Activated naive CD4-positive, alpha-beta T cell treated with anti-CD3 and anti-CD28 coated beads for 36 hours (primary cell): ENCODE measurements around the gene PTRH1. TPM values are rescaled to one million over a fixed set of nuclear protein-coding genes. Genes with fewer than 3 reads are reported as not detected.

Experiments
- CTCF ChIA-PET: fragments of 350-600 bp; sonication (Branson Sonifier 250); formaldehyde crosslinking; loops from one replicate; lab custom pipeline; 2021; ENCODE audit warnings: antibody characterized with exemption; lab: Charles Lee
- DNase-seq: peaks from one replicate; pipeline ENCODE4 v3.0.0-alpha.2; 2020
- H3K27ac Mint-ChIP-seq: one replicate; pipeline ENCODE4 v1.8.0; 2021; ENCODE audit warnings: mild to moderate bottlenecking, mixed read lengths
- H3K27me3 Mint-ChIP-seq: one replicate; pipeline ENCODE4 v1.8.0; 2021; ENCODE audit warnings: low read depth, mixed read lengths
- H3K36me3 Mint-ChIP-seq: one replicate; pipeline ENCODE4 v1.8.0; 2021; ENCODE audit warnings: low read depth, mixed read lengths
- H3K4me1 Mint-ChIP-seq: one replicate; pipeline ENCODE4 v1.8.0; 2021; ENCODE audit warnings: low read depth, mixed read lengths
- H3K4me3 Mint-ChIP-seq: one replicate; pipeline ENCODE4 v1.8.0; 2021; ENCODE audit warnings: mild to moderate bottlenecking, moderate library complexity, mixed read lengths
- H3K9me3 Mint-ChIP-seq: one replicate; pipeline ENCODE4 v1.8.0; 2021; ENCODE audit warnings: mixed read lengths
- intact Hi-C: fragments of 100-400 bp; cut with micrococcal nuclease; formaldehyde crosslinking; loops from one replicate; pipeline ENCODE4 v1.15.1; 2023
- total RNA-seq, 2 experiments: library from RNA; stranded (reverse); gene quantifications; one replicate each; pipeline ENCODE4 v1.2.3, GENCODE V29; 2021

PTRH1 gene
- total RNA-seq, 2 experiments from 2014 or later, result 23.3 to 24.1 TPM

DNA sequence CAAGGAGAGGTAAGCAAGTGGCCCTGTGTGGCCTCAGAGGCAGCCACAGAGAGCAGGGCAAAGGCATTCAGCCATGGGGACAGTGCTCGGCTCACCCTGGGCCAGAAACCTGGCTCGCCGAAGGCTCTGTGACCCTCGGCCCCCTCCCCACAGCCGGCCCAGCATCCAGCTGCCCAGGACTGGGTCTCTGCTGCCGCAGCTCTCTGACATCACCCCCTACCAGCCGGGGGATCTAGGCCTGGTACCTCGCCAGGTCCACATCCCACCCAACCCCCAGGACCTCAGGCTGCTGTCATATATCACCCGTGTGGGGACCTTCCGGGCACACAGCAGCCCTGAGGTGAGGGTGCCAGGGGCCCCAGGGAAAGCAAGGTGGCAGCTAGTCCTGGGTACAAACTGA is 2.6 kb downstream of the PTRH1 start:
- Mint-ChIP-seq H3K9me3 (no peaks in the 10 kb centered on the region), H3K4me1 (peaks cover 28% of the 10 kb centered on the region), H3K4me3 (no peak overlapping the region), H3K27ac (no peak overlapping the region), H3K27me3 (no peaks in the 10 kb centered on the region), H3K36me3 (peaks cover 2% of the 10 kb centered on the region)
- CTCF ChIA-PET, result no interaction called here
- no peak for DNase-seq
- intact Hi-C loops, result no loop called here

DNA sequence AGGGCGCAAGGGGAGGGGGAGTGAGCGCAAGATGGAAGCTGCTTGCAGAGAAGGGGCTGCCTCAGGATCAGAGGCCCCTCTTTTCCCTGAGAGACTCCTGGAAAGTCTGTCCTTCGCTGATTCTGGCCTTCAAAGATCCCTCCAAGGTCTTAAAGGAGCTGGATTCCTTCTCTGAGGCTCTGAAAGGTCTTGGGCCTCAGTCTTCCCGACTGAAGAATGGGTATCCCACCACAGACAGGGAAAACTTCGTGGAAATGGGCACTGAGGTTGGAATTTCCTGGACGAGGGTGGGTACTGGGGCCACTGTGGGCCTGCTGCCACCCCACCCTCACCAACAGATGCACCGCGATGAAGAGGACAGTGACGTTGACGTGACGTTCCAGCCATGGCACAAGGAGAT is 3.1 kb downstream of the PTRH1 start:
- no peak overlapping the region for H3K27ac Mint-ChIP-seq
- H3K4me3 Mint-ChIP-seq, result no peak overlapping the region
- CTCF ChIA-PET, result no interaction called here
- H3K4me1 Mint-ChIP-seq, result peaks cover 32% of the 10 kb centered on the region
- intact Hi-C loops, result no loop called here
- H3K36me3 Mint-ChIP-seq, result peaks cover 2% of the 10 kb centered on the region
- H3K27me3 Mint-ChIP-seq, result no peaks in the 10 kb centered on the region
- no peak for DNase-seq
- H3K9me3 Mint-ChIP-seq, result no peaks in the 10 kb centered on the region

DNA sequence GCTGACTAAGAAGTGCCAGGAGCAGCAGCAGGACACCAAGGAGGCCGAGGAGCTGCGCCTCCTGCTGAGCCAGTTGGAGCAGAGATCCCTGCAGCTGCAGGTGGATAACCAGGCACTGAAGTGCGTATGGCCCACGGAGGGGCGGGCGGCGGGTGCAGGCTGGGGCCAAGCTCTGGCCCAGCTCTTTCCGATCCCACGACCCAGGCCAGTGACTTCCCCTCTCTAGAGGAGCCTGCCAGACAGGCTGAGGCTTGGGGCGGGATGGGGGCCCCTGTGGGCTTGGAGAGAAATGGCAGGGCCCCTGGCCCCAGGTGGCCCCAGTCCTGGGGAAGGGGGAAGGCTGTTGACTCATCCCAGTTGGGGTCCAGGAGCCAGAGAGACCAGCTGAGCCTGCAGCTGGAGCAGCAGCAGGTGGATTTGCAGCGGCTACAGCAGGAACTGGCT is 3.6 kb downstream of the PTRH1 start:
- Mint-ChIP-seq H3K27ac (no peak overlapping the region), H3K27me3 (no peaks in the 10 kb centered on the region), H3K4me1 (peaks cover 36% of the 10 kb centered on the region), H3K9me3 (no peaks in the 10 kb centered on the region), H3K36me3 (peaks cover 2% of the 10 kb centered on the region), H3K4me3 (no peak overlapping the region)
- no peak for DNase-seq
- intact Hi-C loops, result no loop called here
- CTCF ChIA-PET, result interaction anchor here (0.6 kb wide), 1 partner anchor 462 kb away, joined by 3 read pairs; no protein-coding TSS in a partner anchor

DNA sequence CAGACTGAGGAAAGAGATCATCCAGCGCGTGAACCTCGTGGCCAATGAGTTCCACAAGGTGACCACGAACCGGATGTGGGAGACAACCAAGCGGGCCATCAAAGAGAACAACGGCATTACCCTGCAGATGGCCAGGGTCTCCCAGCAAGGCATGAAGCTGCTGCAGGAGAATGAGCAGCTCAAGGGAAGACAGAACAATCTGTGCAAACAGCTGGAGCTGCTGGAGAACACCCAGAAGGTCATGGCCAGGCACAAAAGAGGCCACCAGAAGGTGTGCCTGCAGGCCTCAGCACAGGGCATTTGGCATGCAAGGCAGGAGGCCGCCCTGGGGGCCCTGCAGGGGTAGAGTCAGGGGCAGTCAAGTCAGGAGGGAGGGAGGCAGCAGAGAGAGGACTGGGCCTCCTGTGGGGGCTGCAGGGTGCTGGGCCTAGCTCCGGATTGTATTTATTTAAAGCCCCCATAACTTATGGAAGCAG is 4.2 kb downstream of the PTRH1 start:
- DNase-seq, result no peak
- H3K36me3 Mint-ChIP-seq, result peaks cover 2% of the 10 kb centered on the region
- H3K27me3 Mint-ChIP-seq, result no peaks in the 10 kb centered on the region
- H3K27ac Mint-ChIP-seq, result no peak overlapping the region
- H3K4me3 Mint-ChIP-seq, result no peak overlapping the region
- H3K4me1 Mint-ChIP-seq, result peaks cover 35% of the 10 kb centered on the region
- H3K9me3 Mint-ChIP-seq, result no peaks in the 10 kb centered on the region
- CTCF ChIA-PET, result interaction anchor here (0.6 kb wide), 1 partner anchor 463 kb away, joined by 3 read pairs; no protein-coding TSS in a partner anchor
- intact Hi-C loops, result no loop called here

DNA sequence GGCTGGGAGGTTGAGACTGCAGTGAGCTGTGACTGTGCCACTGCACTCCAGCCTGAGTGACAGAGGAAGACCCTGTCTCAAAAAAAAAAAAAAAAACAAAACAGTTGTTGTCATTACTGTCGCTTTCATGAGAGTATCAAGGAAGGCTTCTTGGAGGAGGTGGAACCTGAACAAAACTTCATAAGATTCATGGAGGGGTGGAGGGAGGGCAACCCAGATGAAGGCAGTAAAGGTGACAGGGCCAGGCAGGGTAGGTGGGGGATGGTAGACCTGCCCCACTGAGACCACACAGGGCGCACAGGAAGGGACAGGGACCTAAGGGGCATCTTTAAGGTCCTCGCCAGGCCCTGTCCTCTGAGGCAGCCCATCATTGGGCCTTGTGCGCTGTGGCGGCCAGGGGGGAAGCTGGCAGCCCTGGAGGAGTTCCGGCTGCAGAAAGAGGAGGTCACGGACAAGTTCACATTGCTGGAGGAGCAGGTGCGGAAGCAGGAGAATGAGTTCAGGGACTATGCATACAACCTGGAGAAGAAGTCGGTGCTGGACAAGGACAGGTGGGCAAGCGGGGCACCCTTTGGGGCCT is 5.2 kb downstream of the PTRH1 start:
- no peaks in the 10 kb centered on the region for H3K36me3 Mint-ChIP-seq
- no peak for DNase-seq
- no peak overlapping the region for H3K27ac Mint-ChIP-seq
- H3K4me1 Mint-ChIP-seq, result peaks cover 30% of the 10 kb centered on the region
- intact Hi-C loops, result no loop called here
- no peaks in the 10 kb centered on the region for H3K27me3 Mint-ChIP-seq
- H3K9me3 Mint-ChIP-seq, result no peaks in the 10 kb centered on the region
- CTCF ChIA-PET, result interaction anchor here (1.9 kb wide), 1 partner anchor 25 kb away, joined by 9 read pairs; the partner anchor contains the start of gene TOR2A
- H3K4me3 Mint-ChIP-seq, result no peak overlapping the region

DNA sequence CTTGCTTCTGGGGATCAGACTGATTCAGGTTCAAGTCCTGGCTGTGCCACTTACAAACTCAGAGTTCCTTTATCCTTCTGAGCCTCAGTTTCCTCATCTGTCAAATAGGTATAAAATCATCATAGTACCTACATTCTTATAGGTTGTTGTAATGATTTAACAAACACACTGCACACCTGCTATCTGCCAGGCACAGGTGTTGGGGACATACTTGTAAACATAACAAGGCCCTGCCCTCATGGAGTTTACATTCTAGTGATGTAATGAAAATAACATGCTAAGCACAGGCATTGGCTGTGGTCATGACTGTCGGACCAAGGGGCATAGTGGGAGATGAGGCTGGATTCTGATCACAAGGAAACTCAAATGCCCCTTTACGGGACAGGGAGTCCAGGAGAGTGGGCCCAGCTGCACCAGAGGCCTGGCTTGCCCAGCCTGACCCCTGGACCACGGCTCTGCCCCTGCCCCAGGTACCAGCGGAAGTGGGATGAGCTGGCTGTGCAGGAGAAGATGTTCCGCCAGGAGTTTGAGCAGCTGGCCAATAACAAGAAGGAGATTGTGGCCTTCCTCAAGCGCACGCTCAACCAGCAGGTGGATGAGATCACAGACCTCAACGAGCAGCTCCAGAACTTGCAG is 6.4 kb downstream of the PTRH1 start:
- CTCF ChIA-PET, result interaction anchor here (1.9 kb wide), 1 partner anchor 26 kb away, joined by 9 read pairs; the partner anchor contains the start of gene TOR2A
- no peaks in the 10 kb centered on the region for H3K36me3 Mint-ChIP-seq
- intact Hi-C loops, result no loop called here
- H3K27me3 Mint-ChIP-seq, result no peaks in the 10 kb centered on the region
- H3K4me3 Mint-ChIP-seq, result no peak overlapping the region
- DNase-seq, result no peak
- H3K9me3 Mint-ChIP-seq, result no peaks in the 10 kb centered on the region
- peaks cover 26% of the 10 kb centered on the region for H3K4me1 Mint-ChIP-seq
- H3K27ac Mint-ChIP-seq, result no peak overlapping the region

DNA sequence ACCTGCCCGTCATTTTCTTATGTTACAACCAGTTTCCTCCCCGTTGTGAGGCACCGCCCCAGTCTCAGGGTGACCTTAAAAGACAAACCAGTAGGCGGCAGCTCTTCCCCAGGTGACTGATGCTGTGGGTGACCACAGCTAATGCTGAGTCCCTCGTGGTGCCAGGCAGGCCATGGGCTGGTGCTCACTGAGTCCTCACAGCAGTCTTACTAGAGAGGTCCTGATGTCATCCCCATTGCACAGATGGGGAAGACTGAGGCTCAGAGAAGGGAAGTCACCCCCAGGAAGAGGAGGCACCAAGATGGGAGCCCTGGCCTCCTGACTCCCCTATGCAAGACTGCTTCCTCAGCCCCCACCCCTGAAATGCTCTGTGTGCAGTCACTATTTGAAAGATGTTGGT is 7.7 kb downstream of the PTRH1 start:
- H3K27ac Mint-ChIP-seq, result no peak overlapping the region
- H3K36me3 Mint-ChIP-seq, result no peaks in the 10 kb centered on the region

DNA sequence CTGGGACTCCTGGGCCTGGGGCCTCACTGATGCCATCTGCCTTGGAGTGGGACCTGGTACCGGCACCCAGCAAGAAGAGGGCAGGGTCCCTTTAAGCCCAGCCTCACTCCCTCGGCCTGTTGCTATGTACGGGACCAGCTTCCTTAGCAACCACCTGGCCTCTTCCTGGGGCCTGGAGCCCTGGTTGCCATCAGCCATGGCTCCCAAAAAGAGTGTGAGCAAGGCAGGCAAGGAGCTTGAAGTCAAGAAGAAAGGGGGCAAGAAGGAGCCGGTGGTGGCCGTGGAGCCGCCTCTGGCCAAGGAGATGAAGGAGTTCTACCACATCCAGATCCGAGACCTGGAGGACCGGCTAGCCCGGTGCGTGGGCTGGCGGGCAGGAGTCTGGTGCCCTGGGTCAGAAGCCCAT is 8.6 kb downstream of the PTRH1 start, which contains the start of gene CFAP157:
CFAP157 (plus strand) TSS at position 153 of the 406 bp plus-strand sequence; CDS start at position 197, 44 bp downstream.
- Mint-ChIP-seq H3K36me3 (no peaks in the 10 kb centered on the region), H3K9me3 (no peaks in the 10 kb centered on the region), H3K27ac (no peak within 1 kb of the TSS), H3K4me3 (no peak within 1 kb of the TSS), H3K27me3 (no peaks in the 10 kb centered on the region), H3K4me1 (peaks cover 19% of the 10 kb centered on the region)
- no peak for DNase-seq
- intact Hi-C loops, result no loop called here
- CTCF ChIA-PET, result no interaction called here

More for the DNA sequence above, 7.7 kb downstream of the PTRH1 start:
- no peaks in the 10 kb centered on the region for H3K27me3 Mint-ChIP-seq
- H3K4me1 Mint-ChIP-seq, result peaks cover 24% of the 10 kb centered on the region
- H3K4me3 Mint-ChIP-seq, result no peak overlapping the region
- CTCF ChIA-PET, result interaction anchor here (1.1 kb wide), 1 partner anchor 118 kb away, joined by 3 read pairs; no protein-coding TSS in a partner anchor
- intact Hi-C loops, result no loop called here
- no peak for DNase-seq
- H3K9me3 Mint-ChIP-seq, result no peaks in the 10 kb centered on the region

DNA sequence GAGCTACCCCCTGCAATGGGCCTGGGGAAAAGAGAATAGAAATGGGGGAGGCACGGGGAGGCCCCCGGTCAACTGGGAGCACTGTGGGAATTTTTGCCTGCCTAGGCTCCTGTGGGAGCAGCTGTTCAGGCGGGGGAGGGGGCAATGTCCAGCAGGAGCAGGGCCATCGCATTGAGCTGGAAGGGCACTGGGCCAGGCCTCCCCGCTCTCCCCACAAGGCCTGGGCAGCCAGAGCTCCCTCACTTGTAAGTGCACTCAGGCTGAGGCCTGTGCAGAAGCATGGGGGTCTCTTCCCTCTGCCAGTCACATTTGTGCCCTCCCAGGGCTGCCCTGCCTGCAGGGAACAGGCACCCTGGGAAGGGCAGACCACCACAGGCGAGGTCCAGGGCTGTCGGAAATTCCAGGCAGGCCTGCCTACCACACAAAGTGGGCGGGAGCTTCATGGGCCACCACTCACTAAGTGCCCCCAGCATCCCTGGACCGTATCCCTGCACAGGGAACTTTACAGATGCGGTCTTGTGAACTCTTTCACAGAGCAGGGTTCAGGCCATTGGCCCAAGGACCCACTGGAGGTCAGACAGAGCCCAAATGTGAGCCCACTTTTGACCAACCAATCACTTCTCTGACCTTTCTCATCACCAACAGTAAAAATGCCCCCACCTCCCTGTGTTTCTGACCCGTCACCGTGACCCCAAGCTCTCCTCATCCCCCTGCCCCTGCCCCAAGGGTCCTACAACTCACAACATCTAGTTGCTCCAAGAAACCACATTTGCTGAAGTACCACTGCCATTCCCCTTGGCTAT is 9.7 kb downstream of the PTRH1 start:
- DNase-seq, result no peak
- peaks cover 10% of the 10 kb centered on the region for H3K4me1 Mint-ChIP-seq
- no peaks in the 10 kb centered on the region for H3K27me3 Mint-ChIP-seq
- intact Hi-C loops, result no loop called here
- no peak overlapping the region for H3K27ac Mint-ChIP-seq
- H3K9me3 Mint-ChIP-seq, result no peaks in the 10 kb centered on the region
- H3K36me3 Mint-ChIP-seq, result no peaks in the 10 kb centered on the region
- CTCF ChIA-PET, result interaction anchor here (1.0 to 1.7 kb wide), 2 partner anchors 29 to 90 kb away, joined by 3 to 6 read pairs; partner anchors contain the start of gene TOR2A
- H3K4me3 Mint-ChIP-seq, result no peak overlapping the region

DNA sequence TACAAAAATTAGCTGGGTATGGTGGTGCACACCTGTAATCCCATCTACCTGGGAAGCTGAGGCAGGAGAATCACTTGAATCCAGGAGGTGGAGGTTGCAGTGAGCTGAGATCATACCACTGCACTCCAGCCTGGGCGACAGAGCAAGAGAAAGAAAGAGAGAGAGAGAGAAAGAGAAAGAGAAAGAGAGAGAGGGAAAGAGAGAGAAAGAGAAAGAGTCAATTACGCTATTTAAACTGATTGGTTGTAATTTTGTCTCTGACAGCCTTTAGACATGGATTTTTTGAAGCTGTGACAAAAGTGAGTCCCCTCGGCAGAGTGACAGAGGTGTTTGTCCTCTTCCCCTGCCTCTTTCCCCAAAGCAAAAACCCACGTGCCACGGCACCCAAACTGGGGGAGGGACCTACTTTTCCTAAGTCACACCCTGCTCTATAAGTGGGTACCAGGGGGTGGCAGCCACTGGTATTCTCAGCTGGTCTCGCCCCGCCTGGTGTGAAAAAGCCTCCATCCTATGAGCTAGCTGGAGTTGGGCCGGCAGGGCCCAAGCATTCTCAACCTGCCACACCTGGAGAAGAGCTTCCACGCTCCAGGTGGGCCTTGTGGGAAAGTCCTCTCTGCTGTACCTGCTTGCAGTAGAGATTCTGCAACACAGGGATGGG is 12.0 kb downstream of the PTRH1 start:
- Mint-ChIP-seq H3K4me1 (peaks cover 21% of the 10 kb centered on the region), H3K27me3 (no peaks in the 10 kb centered on the region), H3K27ac (no peak overlapping the region), H3K36me3 (no peaks in the 10 kb centered on the region), H3K9me3 (no peaks in the 10 kb centered on the region), H3K4me3 (no peak overlapping the region)
- CTCF ChIA-PET, result interaction anchor here (0.6 to 1.1 kb wide), 2 partner anchors 98 to 178 kb away, joined by 3 read pairs; no protein-coding TSS in a partner anchor
- DNase-seq, result no peak
- intact Hi-C loops, result no loop called here

DNA sequence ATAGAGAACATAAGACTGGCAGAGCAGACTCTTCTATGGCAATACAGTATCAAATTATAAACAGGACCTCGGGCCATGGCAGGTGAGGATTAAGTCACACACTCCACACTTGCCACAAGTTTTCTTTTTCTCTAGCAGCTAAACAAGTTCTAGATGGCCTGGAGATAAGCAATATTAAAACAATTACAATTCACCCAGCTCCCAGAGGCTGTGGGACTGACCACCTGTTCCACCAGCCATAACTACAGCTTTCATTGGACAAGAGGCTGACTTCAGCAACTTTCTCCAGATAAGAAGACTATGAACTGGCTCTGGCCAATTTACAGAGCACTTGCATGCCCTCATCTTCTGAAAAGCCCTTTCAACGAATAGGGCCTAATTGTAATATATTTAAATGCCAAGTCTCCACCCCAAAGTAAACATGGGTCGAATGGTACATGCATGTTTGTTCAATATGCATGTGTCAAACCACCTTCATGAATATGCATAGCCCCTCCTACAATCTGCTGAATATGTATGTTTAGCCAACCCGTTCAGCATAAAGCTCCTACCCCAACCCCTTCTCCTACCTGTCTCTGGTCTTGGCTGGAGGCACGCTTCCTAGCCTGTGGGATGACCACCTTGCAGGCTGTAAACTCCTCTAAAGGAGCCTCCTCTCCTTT is 14.7 kb downstream of the PTRH1 start:
- no peak overlapping the region for H3K4me3 Mint-ChIP-seq
- peaks cover 13% of the 10 kb centered on the region for H3K4me1 Mint-ChIP-seq

More for the DNA sequence above, 14.7 kb downstream of the PTRH1 start:
- DNase-seq, result no peak
- no peaks in the 10 kb centered on the region for H3K27me3 Mint-ChIP-seq
- intact Hi-C loops, result no loop called here
- no peaks in the 10 kb centered on the region for H3K36me3 Mint-ChIP-seq
- H3K9me3 Mint-ChIP-seq, result no peaks in the 10 kb centered on the region
- no peak overlapping the region for H3K27ac Mint-ChIP-seq
- CTCF ChIA-PET, result no interaction called here
